ENCODE measurements around the gene HKDC1. TPM values are rescaled to one million over a fixed set of nuclear protein-coding genes. Genes with fewer than 3 reads are reported as not detected.

HKDC1 gene
- total RNA-seq, 4 donors from 2014 or later = 26.8 to 39.6 (median 28.0) TPM; not detected in 1

DNA sequence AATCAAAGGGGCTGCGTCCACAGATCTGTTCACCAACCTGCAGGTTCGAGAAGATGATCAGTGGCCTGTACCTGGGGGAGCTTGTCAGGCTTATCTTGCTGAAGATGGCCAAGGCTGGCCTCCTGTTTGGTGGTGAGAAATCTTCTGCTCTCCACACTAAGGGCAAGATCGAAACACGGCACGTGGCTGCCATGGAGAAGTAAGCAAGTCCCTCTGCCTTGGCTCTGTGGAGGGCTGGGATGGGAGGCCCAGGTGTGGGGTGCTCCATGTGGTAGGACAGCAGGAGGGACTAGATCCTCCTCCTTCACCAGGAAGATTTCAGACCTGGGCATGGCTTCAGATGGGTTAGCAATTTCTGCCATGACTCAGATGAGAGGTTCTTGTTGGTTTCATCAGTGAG is 25.9 kb downstream of the HKDC1 start:
- no peaks in the 10 kb centered on the region for H3K36me3 ChIP-seq
- H3K4me3 ChIP-seq = no peak overlapping the region
- in situ Hi-C loops (cut with MboI; ENCODE audit: low pct_ligation_motif_present in 1 of 4, low pct_unique_long_range_greater_than_20kb in 1 of 4, low sequenced_read_pairs in 3 of 4) (loop anchor here in 2 of 4 donors (25.0 kb wide), 2 partner anchors 266 to 391 kb away; partner anchors contain the start of gene FAM241B (in 1 of the 2)), intact Hi-C loops (cut with DNase I; ENCODE audit: low total_unique reads) (no loop called here)
- WGBS, 2 donors (ENCODE audit: low coverage in 1 of 2) = 95% methylated on average over 5 of the region's 5 CpGs; no CpG with 5 or more reads in 1 of the 2 donors
- TF ChIP-seq, protein P1, sequence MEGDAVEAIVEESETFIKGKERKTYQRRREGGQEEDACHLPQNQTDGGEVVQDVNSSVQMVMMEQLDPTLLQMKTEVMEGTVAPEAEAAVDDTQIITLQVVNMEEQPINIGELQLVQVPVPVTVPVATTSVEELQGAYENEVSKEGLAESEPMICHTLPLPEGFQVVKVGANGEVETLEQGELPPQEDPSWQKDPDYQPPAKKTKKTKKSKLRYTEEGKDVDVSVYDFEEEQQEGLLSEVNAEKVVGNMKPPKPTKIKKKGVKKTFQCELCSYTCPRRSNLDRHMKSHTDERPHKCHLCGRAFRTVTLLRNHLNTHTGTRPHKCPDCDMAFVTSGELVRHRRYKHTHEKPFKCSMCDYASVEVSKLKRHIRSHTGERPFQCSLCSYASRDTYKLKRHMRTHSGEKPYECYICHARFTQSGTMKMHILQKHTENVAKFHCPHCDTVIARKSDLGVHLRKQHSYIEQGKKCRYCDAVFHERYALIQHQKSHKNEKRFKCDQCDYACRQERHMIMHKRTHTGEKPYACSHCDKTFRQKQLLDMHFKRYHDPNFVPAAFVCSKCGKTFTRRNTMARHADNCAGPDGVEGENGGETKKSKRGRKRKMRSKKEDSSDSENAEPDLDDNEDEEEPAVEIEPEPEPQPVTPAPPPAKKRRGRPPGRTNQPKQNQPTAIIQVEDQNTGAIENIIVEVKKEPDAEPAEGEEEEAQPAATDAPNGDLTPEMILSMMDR (IDR thresholded peaks at IDR 0.05) = no peak
- TF ChIP-seq POLR2AphosphoS5 (IDR thresholded peaks at IDR 0.05) = no peak
- TF ChIP-seq POLR2A (IDR thresholded peaks at IDR 0.05) = no peak
- H3K27ac ChIP-seq = no peak overlapping the region
- no peak for DNase-seq
- H3K27me3 ChIP-seq = no peaks in the 10 kb centered on the region
- H3K9me3 ChIP-seq = no peaks in the 10 kb centered on the region
- no peaks in the 10 kb centered on the region for H3K4me1 ChIP-seq

DNA sequence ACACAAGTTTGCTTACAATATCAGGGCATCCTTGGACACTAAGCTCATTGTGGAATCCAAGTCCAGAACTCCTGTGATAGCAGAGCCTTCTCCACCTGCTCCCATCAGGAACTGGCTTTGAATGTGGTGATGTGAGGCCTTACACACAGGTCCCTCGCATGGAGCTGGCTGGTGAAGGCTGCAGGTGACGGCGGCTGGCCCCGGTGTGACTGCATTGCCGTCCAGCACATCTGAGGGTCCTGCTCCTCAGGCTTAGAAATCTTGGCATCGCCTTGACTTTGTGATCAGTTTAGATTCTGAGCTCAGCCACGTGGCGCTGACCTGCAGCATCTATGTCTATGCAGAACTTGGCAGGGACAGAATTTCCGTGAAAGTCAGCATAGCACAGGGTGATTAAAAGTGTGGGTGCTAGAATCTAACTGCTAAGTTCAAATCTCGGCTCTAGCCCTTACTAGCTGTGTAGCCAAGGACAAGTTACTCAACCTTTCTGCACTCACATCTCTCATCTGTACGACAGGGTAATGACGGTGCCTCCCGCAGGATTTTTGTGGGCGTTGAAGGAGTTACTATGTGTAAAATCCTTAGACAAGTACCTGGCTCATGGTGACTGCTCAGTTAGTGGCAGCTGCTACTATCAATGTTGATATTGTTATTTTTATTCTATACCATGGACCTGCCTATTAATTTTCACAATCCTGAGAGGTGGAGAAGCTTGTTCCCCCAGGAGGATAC is 26.6 kb downstream of the HKDC1 start:
- WGBS, 2 donors (ENCODE audit: low coverage in 1 of 2) = 92% methylated on average over 13 of the region's 14 CpGs; no CpG with 5 or more reads in 1 of the 2 donors
- Histone ChIP-seq H3K4me3 (no peak overlapping the region), H3K4me1 (no peaks in the 10 kb centered on the region), H3K9me3 (no peaks in the 10 kb centered on the region), H3K27ac (no peak overlapping the region), H3K27me3 (no peaks in the 10 kb centered on the region), H3K36me3 (no peaks in the 10 kb centered on the region)
- in situ Hi-C loops (cut with MboI; ENCODE audit: low pct_ligation_motif_present in 1 of 4, low pct_unique_long_range_greater_than_20kb in 1 of 4, low sequenced_read_pairs in 3 of 4) = loop anchor here in 2 of 4 donors (25.0 kb wide), 2 partner anchors 266 to 391 kb away; partner anchors contain the start of gene FAM241B (in 1 of the 2)
- TF ChIP-seq EP300 (IDR thresholded peaks at IDR 0.05; ENCODE audit: low read depth) = no peak
- no peak for TF ChIP-seq POLR2A (IDR thresholded peaks at IDR 0.05)
- TF ChIP-seq POLR2AphosphoS5 (IDR thresholded peaks at IDR 0.05) = no peak
- TF ChIP-seq, protein P1 (IDR thresholded peaks at IDR 0.05) = no peak
- intact Hi-C loops (cut with DNase I; ENCODE audit: low total_unique reads) = no loop called here
- no peak for DNase-seq

DNA sequence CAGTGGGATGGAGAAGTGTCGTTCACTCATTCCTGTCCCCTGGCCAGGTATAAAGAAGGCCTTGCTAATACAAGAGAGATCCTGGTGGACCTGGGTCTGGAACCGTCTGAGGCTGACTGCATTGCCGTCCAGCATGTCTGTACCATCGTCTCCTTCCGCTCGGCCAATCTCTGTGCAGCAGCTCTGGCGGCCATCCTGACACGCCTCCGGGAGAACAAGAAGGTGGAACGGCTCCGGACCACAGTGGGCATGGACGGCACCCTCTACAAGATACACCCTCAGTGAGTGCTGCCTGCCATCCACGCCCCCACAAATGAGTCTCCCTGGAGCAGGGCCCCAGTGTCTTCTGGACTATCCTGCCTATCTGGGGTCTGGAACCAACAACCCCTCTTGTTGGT is 27.2 kb downstream of the HKDC1 start:
- Histone ChIP-seq H3K27ac (no peak overlapping the region), H3K27me3 (no peaks in the 10 kb centered on the region), H3K9me3 (no peaks in the 10 kb centered on the region), H3K4me3 (no peak overlapping the region), H3K4me1 (no peaks in the 10 kb centered on the region), H3K36me3 (no peaks in the 10 kb centered on the region)
- no peak for DNase-seq
- intact Hi-C loops (cut with DNase I; ENCODE audit: low total_unique reads) = no loop called here
- 91 to 100% methylated on average over 4 to 13 of the region's 13 CpGs for whole genome bisulfite sequencing, 2 donors (ENCODE audit: low coverage in 1 of 2)
- in situ Hi-C loops (cut with MboI; ENCODE audit: low pct_ligation_motif_present in 1 of 4, low pct_unique_long_range_greater_than_20kb in 1 of 4, low sequenced_read_pairs in 3 of 4) = loop anchor here in 2 of 4 donors (25.0 kb wide), 2 partner anchors 265 to 390 kb away; partner anchors contain the start of gene FAM241B (in 1 of the 2)
- TF ChIP-seq, protein P1 (IDR thresholded peaks at IDR 0.05) = no peak

DNA sequence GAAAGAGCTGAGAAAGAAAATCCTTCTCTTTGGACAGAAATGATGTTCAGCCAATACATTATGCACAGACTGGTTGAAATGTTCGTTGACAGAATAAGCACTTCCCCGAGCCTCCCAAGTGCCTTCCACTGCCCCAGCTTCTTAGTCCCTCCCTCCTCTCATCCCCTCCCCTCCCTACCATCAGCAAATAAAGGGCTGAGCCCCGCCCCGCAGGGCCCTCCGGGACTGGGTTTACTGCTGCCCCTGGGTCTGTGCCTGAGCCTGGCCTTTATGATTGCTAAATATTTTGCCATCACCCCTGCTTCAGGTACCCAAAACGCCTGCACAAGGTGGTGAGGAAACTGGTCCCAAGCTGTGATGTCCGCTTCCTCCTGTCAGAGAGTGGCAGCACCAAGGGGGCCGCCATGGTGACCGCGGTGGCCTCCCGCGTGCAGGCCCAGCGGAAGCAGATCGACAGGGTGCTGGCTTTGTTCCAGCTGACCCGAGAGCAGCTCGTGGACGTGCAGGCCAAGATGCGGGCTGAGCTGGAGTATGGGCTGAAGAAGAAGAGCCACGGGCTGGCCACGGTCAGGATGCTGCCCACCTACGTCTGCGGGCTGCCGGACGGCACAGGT is 28.1 kb downstream of the HKDC1 start:
- no peaks in the 10 kb centered on the region for H3K9me3 ChIP-seq
- H3K4me1 ChIP-seq = no peaks in the 10 kb centered on the region
- no peak for DNase-seq
- TF ChIP-seq, protein P1 (IDR thresholded peaks at IDR 0.05) = no peak
- TF ChIP-seq POLR2A (IDR thresholded peaks at IDR 0.05) (no peak), EP300 (IDR thresholded peaks at IDR 0.05; ENCODE audit: low read depth) (no peak), POLR2AphosphoS5 (IDR thresholded peaks at IDR 0.05) (no peak)
- no peaks in the 10 kb centered on the region for H3K27me3 ChIP-seq
- intact Hi-C loops (cut with DNase I; ENCODE audit: low total_unique reads) (no loop called here), in situ Hi-C loops (cut with MboI; ENCODE audit: low pct_ligation_motif_present in 1 of 4, low pct_unique_long_range_greater_than_20kb in 1 of 4, low sequenced_read_pairs in 3 of 4) (loop anchor here in 2 of 4 donors (25.0 kb wide), 2 partner anchors 264 to 389 kb away; partner anchors contain the start of gene FAM241B (in 1 of the 2))
- no peak overlapping the region for H3K27ac ChIP-seq
- WGBS, 2 donors (ENCODE audit: low coverage in 1 of 2) = 64 to 84% methylated on average over 7 to 20 of the region's 24 CpGs
- H3K36me3 ChIP-seq = no peaks in the 10 kb centered on the region
- H3K4me3 ChIP-seq = no peak overlapping the region
